ENCODE measurements around the gene SOD2. TPM values are rescaled to one million over a fixed set of nuclear protein-coding genes. Genes with fewer than 3 reads are reported as not detected.

The SOD2 gene
- total RNA-seq, 1 experiment from 2014 or later: 180 TPM

GRCh38 chr6:159730332-159730676, 37.3 kb upstream of the SOD2 start:
- Histone ChIP-seq H3K4me1 (ENCODE audit: control insufficient read depth, insufficient read depth, low read length) (peaks cover 28% of the 10 kb centered on the region), H3K36me3 (ENCODE audit: control insufficient read depth, insufficient read depth, low read length) (peaks cover 23% of the 10 kb centered on the region), H3K9me3 (ENCODE audit: control insufficient read depth, insufficient read depth, low read depth, low read length) (no peaks in the 10 kb centered on the region), H3K27ac (ENCODE audit: low read length) (no peak overlapping the region), H3K27me3 (ENCODE audit: control insufficient read depth, insufficient read depth, low read length) (no peaks in the 10 kb centered on the region), H3K4me3 (ENCODE audit: low read depth in 2 of 2, low read length in 2 of 2) (no peak overlapping the region)
- ChIA-PET POLR2A (no interaction called here), CTCF (no interaction called here)
- intact Hi-C loops (cut with micrococcal nuclease; ENCODE audit: unreplicated experiment): no loop called here
- in situ Hi-C loops (cut with HindIII; ENCODE audit: low pct_unique_long_range_greater_than_20kb, low sequenced_read_pairs): no loop called here
- ATAC-seq (no peak), DNase-seq (ENCODE audit: low read depth, low spot score) (no peak)
- no TSS peak for BruUV-seq (replicated peaks)
- TF ChIP-seq SIN3A (IDR thresholded peaks at IDR 0.05; ENCODE audit: borderline replicate concordance, insufficient read depth, low read depth, low read length): no peak
- TF ChIP-seq, protein P1, sequence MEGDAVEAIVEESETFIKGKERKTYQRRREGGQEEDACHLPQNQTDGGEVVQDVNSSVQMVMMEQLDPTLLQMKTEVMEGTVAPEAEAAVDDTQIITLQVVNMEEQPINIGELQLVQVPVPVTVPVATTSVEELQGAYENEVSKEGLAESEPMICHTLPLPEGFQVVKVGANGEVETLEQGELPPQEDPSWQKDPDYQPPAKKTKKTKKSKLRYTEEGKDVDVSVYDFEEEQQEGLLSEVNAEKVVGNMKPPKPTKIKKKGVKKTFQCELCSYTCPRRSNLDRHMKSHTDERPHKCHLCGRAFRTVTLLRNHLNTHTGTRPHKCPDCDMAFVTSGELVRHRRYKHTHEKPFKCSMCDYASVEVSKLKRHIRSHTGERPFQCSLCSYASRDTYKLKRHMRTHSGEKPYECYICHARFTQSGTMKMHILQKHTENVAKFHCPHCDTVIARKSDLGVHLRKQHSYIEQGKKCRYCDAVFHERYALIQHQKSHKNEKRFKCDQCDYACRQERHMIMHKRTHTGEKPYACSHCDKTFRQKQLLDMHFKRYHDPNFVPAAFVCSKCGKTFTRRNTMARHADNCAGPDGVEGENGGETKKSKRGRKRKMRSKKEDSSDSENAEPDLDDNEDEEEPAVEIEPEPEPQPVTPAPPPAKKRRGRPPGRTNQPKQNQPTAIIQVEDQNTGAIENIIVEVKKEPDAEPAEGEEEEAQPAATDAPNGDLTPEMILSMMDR (IDR thresholded peaks at IDR 0.05): no peak
- no peak for TF ChIP-seq TCF7L2 (IDR thresholded peaks at IDR 0.05; ENCODE audit: low read depth, low read length)
- no peak for TF ChIP-seq REST (IDR thresholded peaks at IDR 0.05; ENCODE audit: insufficient read depth in 1 of 2, low read depth in 2 of 2, low read length in 1 of 2)
- TF ChIP-seq POLR2AphosphoS5 (IDR thresholded peaks at IDR 0.05; ENCODE audit: low read depth, low read length): no peak

GRCh38 chr6:159729598-159730331, 36.7 kb upstream of the SOD2 start:
- ChIA-PET CTCF (no interaction called here), POLR2A (interaction anchor here (0.6 kb wide), 1 partner anchor 9 kb away, joined by 3 read pairs; no protein-coding TSS in a partner anchor)
- DNase-seq (ENCODE audit: low read depth, low spot score) (no peak), ATAC-seq (no peak)
- Histone ChIP-seq H3K4me1 (ENCODE audit: control insufficient read depth, insufficient read depth, low read length) (peaks cover 30% of the 10 kb centered on the region), H3K4me3 (ENCODE audit: low read depth in 2 of 2, low read length in 2 of 2) (peak overlapping the region; percentile 41 to 85), H3K9me3 (ENCODE audit: control insufficient read depth, insufficient read depth, low read depth, low read length) (no peaks in the 10 kb centered on the region), H3K27me3 (ENCODE audit: control insufficient read depth, insufficient read depth, low read length) (no peaks in the 10 kb centered on the region), H3K36me3 (ENCODE audit: control insufficient read depth, insufficient read depth, low read length) (peaks cover 23% of the 10 kb centered on the region), H3K27ac (ENCODE audit: low read length) (peak overlapping the region; percentile 49)
- in situ Hi-C loops (cut with HindIII; ENCODE audit: low pct_unique_long_range_greater_than_20kb, low sequenced_read_pairs): no loop called here
- TF ChIP-seq TCF7L2 (IDR thresholded peaks at IDR 0.05; ENCODE audit: low read depth, low read length): no peak
- intact Hi-C loops (cut with micrococcal nuclease; ENCODE audit: unreplicated experiment): loop anchor here (5.0 kb wide), 1 partner anchor 37 kb away; the partner anchor contains the start of gene SOD2
- BruUV-seq (replicated peaks): no TSS peak

GRCh38 chr6:159728531-159728964, 35.5 kb upstream of the SOD2 start:
- intact Hi-C loops (cut with micrococcal nuclease; ENCODE audit: unreplicated experiment): loop anchor here (5.0 kb wide), 1 partner anchor 36 kb away; the partner anchor contains the start of gene SOD2
- TF ChIP-seq TCF7L2 (IDR thresholded peaks at IDR 0.05; ENCODE audit: low read depth, low read length) (no peak), REST (IDR thresholded peaks at IDR 0.05; ENCODE audit: insufficient read depth in 1 of 2, low read depth in 2 of 2, low read length in 1 of 2) (no peak), SIN3A (IDR thresholded peaks at IDR 0.05; ENCODE audit: borderline replicate concordance, insufficient read depth, low read depth, low read length) (no peak), POLR2AphosphoS5 (IDR thresholded peaks at IDR 0.05; ENCODE audit: low read depth, low read length) (no peak)
- TF ChIP-seq, protein P1 (IDR thresholded peaks at IDR 0.05): no peak
- Histone ChIP-seq H3K27ac (ENCODE audit: low read length) (peak overlapping the region; percentile 97), H3K36me3 (ENCODE audit: control insufficient read depth, insufficient read depth, low read length) (peaks cover 23% of the 10 kb centered on the region), H3K27me3 (ENCODE audit: control insufficient read depth, insufficient read depth, low read length) (no peaks in the 10 kb centered on the region), H3K9me3 (ENCODE audit: control insufficient read depth, insufficient read depth, low read depth, low read length) (no peaks in the 10 kb centered on the region), H3K4me3 (ENCODE audit: low read depth in 2 of 2, low read length in 2 of 2) (peak overlapping the region; percentile 72 to 85), H3K4me1 (ENCODE audit: control insufficient read depth, insufficient read depth, low read length) (peaks cover 30% of the 10 kb centered on the region)
- no peak for DNase-seq (ENCODE audit: low read depth, low spot score)
- in situ Hi-C loops (cut with HindIII; ENCODE audit: low pct_unique_long_range_greater_than_20kb, low sequenced_read_pairs): no loop called here
- no TSS peak for BruUV-seq (replicated peaks)
- ChIA-PET CTCF (no interaction called here), POLR2A (no interaction called here)
- ATAC-seq: no peak
